ENCODE measurements around the gene ENTPD1.
"Not testable (repeated sequence)": the region's sequence is repeated elsewhere in the genome, so short reads cannot be mapped to it uniquely, and the experiment has no call there.

The ENTPD1 gene, protein sequence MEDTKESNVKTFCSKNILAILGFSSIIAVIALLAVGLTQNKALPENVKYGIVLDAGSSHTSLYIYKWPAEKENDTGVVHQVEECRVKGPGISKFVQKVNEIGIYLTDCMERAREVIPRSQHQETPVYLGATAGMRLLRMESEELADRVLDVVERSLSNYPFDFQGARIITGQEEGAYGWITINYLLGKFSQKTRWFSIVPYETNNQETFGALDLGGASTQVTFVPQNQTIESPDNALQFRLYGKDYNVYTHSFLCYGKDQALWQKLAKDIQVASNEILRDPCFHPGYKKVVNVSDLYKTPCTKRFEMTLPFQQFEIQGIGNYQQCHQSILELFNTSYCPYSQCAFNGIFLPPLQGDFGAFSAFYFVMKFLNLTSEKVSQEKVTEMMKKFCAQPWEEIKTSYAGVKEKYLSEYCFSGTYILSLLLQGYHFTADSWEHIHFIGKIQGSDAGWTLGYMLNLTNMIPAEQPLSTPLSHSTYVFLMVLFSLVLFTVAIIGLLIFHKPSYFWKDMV

DNA sequence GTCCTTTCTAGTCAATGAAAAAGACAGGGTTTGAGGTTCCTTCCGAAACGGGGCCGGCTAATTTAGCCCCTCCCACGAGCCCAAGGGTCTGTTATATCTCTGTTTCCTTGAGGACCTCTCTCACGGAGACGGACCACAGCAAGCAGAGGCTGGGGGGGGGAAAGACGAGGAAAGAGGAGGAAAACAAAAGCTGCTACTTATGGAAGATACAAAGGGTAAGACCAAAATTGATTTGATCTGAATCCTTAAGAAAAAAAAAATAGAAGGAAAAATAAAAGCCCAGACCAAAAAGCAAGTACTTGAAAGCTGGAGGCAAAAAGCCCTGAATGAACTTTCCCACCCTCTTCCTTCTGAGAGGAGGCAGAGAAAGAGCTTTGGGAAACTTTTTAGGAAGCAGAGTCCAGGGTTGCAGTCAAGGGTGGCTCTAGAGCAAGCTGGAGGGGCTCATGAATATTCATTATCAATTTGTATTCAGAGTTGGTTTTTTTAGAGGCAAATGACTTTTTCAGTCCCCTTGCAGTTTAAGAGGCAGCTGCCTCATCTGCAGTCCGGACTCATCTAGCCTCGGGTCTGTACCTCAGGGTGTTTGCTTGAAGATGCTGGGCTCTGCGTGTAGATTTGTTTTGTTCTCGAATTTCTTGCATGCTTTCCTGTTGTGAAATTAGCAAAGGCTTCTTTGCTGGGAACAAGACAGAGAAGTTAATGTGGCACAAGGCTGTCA, at the start of gene ENTPD1:
Gene ENTPD1 (plus strand): TSS at position 123 of the 721 bp plus-strand sequence. CDS start 77 bp downstream, at position 200.
- DNase-seq (ENCODE audit: low read depth), result no peak

DNA sequence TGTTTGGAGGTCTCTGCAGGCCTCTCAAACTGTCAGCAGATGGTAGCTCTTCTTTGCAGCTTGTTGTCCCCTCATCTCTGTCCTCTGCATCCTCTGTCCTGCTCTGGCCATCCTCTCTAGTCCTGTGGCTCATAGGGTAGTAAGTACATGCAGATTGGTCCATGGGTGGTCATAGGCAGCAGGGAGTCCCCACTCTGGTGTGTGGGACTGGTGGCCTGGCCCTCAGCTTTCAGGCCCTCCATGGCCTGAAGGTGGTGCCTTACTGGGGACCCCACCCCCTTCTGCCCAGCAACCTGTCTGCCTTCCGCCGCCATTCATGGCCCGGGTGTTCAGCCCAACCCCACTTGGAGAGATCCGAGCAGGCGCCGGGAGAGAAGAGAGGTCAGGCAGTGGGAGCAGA, 49.4 kb upstream of the ENTPD1 start:
- no peak for DNase-seq (ENCODE audit: low read depth)

DNA sequence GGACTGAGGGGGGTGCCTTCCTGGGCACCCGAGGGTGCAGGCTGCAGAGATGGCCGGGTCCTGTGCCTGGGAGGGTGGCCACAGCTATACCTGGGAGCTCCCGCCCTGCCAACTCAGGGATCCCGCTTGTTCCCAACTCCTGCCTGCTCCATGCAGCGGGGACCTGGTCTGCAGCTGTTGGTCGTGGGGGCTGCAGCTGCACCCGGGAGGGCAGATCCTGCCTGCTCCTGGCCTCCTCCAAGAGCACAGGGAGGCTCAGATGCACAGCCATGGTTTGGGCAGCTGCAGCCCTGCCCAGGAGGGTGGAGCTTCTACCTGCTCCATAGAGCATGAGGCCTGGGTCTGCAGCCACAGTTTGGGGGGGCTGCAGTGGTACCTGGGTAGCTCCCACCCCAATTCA, 49.0 kb upstream of the ENTPD1 start:
- DNase-seq (ENCODE audit: low read depth), result no peak

DNA sequence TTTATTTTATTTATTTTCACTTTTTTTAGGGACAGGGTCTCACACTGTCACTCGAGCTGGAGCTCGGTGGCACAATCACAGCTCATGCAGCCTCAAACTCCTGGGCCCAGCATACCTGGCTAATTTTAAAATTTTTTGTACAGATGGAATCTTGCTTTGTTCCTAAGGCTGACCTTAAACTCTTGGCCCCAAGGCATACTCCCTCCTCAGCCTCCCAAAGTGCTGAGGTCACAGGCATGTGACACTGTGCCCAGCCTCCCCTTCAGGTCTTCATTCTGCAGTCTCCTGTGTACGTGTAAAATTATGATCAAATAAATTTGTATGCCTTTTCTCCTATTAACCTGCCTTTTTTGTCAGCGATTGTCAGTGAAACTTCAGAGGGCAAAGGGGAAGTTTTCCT, 44.5 kb upstream of the ENTPD1 start:
- no peak for DNase-seq (ENCODE audit: low read depth)

DNA sequence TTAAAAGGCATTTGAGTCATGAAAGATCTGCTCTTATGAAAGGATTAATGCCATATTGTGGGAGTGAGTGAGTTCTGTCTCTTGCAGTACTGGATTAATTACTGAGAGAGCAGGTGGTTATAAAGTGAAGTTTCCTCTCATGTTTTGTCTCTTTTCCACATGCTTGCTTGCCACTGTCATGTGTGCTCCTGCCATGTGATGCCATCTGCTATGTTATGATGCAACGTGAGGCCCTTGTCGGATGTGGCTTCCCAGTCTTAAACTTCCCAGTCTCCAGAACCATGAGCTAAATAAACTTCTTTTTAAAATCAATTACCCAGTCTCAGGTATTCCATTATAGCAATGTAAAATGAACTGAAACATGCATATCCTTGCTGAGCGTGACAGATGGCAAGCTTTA, 39.5 kb upstream of the ENTPD1 start:
- no peak for DNase-seq (ENCODE audit: low read depth)

DNA sequence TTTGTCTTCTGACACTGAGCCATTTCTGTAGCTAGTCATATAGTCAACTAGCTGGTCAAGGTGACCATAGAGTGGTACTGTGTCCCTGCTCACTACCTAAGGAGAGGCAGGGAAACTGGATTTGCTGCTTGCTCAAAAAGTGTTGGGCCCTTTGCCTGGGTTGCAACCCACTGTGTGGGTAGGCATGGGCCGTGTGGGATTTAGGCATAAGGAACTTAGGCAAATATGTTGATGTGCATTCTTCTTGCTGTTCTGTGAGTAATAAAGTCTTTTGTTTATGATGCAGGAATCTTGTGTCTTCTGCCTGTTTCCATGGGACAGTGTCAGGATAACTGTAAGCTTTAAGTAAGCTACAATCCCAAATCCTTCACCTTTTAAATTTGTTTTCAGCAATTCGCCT, 39.1 kb upstream of the ENTPD1 start:
- DNase-seq (ENCODE audit: low read depth), result no peak

DNA sequence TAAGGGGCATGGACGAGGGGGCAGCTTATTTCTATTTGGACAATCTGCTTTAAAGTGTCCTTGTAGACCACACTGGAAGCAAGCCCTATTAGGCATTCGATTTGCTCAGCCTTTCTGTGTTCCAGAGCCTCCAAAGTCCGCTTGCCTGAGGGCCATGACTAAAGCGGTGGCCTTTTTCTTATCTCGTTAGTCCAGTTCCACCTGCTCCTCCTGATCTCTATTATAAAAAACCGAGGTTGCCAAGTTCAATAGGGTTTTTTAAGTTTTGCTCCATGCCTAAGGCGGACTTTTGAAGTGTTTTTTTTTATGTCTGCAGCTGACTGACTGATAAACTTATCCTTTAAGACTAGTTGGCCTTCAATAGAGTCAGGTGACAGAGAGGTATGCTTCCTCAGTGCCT, 35.2 kb upstream of the ENTPD1 start:
- DNase-seq (ENCODE audit: low read depth), result not testable (repeated sequence)

DNA sequence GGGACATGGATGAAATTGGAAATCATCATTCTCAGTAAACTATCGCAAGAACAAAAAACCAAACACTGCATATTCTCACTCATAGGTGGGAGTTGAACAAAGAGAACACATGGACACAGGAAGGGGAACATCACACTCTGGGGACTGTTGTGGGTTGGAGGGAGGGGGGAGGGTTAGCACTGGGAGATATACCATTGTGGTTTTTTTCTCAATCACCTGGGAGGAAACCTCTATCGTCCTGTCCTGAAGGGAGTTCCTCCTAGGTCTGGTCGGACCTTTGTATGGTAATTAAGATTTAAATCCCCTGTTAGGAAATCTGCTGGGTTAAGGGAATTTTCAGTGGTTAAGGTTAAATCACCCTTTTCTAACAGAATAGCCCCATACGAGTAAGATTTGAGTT, 33.5 kb upstream of the ENTPD1 start:
- DNase-seq (ENCODE audit: low read depth), result not testable (repeated sequence)

DNA sequence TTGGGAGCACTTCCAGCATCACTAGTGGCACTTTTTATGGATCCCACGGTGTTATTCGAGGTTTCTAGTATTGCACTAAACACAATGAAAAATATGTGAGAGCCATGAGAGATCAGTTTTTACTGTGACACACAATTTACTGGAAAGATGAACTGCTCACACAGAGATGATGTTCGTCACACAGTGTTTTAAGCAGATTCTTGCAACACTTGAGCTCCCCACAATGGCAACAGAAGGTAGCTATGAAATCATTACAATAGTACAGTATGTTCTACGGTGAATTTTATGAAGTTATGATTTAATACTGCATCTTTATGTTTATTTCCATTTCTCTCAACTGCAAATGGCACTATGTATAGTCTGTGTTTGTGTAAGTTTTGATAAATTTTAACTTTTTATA, 27.4 kb upstream of the ENTPD1 start:
- DNase-seq (ENCODE audit: low read depth), result no peak

DNA sequence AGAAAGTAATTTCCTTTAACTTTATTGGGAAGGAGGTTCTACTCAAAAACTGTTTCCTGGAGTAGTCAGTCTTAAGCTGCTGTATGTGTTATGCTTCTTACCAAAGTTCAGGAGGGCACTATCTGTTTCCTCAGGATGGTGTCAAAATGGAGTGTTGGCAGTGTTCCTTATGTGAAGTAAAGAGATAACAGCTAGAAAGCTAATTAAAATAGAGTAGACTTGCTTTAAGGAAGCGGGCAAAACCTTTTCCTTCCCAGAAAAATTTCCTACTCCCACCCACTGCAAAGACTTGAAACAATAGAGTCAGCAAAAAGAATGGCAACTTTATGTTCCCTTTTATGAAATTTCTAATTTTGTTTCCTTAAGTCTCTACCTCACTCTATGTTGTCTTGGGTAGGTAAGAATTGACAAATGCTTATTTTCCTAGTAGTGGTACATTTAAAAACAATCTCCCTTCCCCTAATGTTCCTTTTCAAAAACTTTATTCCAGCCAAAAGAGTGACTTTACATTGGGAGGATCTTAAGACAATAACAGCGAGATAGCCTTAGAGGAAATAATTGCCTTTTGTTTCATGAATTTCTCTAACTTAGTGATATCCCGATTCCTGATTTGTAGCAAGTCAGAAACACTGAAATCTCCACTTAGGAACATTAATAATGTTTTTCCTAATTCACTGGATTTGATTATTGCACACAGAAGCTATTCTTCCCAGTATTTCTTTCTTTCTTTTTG, 26.5 kb upstream of the ENTPD1 start:
- DNase-seq (ENCODE audit: low read depth), result no peak

DNA sequence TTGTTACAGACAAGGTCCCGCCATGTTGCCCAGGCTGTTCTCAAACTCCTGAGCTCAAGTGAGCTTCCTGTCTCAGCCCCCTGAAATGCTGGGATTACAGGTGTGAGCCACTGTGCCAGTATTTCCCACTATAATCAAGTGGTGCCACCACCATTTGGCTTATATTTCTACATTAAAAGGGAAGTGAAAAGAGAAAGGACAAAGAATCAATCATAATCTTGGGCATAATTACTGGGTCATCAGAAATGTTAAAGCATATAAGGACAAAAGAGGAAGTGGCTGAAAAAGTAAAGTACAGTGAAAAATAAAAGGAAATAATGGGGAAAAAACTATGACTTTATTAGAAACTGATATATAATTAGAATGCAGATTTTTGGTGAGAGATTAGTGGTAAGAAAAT, 25.7 kb upstream of the ENTPD1 start:
- no peak for DNase-seq (ENCODE audit: low read depth)

DNA sequence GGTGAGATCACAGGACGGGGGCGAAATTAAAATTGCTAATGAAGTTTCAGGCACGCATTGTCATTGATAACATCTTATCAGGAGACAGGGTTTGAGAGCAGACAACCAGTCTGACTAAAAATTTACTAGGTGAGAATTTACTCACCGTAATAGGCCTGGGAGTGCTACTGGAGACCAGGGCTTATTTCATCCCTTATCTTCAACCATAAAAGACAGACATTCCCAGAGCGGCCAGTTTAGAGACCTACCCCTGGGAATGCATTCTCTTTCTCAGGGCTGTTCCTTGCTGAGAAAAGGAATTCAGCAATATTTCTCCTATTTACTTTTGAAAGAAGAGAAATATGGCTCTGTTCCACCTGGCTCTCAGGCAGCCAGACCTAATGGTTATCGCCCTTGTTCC, 23.1 kb upstream of the ENTPD1 start:
- DNase-seq (ENCODE audit: low read depth), result not testable (repeated sequence)

DNA sequence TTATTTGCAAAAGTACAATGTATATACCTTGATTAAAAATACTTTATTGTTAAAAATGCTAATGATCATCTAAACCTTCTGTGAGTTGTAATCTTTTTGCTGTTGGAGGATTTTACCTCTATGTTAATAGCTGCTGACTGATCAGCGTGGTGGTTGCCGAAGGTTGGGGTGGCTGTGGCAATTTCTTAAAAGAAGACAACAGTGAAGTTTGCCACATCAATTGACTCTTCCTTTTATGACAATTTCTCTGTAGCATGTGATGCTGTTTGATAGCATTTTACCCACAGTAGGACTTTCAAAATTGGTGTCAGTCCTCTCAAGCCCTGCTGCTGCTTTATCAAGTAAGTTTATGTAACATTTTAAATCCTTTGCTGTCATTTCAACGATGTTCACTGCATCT, 16.9 kb upstream of the ENTPD1 start:
- DNase-seq (ENCODE audit: low read depth), result no peak

DNA sequence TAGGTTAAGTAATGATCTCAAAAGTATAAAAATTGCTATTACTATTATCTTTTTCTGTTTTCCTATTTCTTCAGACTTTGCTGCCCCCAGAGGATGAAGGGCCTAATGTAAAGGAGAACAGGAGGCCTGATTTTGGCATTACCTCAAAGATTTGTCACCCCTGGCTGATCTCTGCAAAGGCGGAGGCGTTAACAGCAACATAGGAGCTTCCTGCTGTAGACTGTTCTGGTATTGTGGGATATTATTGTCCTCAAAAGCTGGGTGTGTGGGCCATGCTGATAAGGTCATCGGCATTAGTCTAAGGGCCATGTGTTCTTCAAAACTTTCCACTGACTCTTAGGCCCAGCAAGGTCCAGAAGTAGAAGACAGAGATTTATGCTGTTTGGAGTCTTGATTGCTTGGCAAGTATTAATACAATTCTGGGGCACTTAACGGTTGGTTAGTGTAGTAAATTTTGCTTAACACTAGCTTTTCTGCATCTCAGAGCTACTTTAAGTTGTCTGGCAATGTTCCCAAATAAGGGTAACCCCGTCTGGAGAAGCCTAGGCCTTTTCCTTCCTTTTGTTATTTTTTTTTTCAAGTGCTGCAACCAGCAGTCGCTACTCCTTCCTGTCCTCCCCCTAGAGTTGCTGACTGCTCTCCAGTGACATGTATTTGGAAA, 14.0 kb upstream of the ENTPD1 start:
- no peak for DNase-seq (ENCODE audit: low read depth)

DNA sequence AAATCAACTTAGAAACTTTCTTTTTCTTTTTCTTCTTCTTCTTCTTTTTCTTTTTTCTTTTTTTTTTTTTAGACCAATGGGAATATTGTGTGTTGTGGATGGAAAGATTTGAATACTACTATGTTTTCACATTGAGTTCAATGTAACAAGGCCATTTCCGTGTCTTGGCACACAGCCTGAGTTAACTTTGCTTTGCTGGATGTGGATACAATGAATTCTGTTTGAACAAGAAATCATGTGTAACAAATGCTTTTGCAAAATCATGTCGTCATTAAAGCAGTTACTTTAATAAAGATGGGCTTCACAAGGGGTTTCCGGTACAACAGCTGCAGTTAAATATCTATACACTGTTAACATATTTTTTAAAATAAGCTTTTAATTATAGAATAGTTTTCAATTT, 13.5 kb upstream of the ENTPD1 start:
- no peak for DNase-seq (ENCODE audit: low read depth)

DNA sequence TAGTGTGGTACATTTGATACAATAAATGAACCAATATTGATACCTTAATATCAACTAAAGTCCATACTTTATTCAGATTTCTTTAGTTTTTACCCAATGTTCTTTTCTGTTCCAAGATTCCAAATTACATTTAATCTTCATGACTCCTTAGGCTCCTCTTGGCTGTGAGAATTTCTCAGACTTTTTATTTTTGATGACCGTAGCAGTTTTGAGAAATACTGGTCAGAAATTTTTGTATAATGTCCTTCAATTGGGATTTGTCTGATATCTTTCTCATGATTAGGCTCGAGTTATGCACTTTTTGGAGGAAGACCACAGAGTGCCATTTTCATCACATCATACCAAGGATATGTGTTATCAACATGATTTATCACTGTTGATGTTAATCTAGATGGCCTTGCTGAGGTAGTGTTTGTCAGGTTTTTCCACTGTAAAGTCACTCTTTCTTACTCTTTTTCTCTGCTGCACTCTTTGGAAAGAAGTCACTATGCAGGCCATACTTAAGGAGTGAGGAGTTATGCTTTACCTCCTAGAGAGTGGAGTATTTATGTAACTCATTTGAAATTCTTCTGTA, 12.9 kb upstream of the ENTPD1 start:
- DNase-seq (ENCODE audit: low read depth), result no peak

DNA sequence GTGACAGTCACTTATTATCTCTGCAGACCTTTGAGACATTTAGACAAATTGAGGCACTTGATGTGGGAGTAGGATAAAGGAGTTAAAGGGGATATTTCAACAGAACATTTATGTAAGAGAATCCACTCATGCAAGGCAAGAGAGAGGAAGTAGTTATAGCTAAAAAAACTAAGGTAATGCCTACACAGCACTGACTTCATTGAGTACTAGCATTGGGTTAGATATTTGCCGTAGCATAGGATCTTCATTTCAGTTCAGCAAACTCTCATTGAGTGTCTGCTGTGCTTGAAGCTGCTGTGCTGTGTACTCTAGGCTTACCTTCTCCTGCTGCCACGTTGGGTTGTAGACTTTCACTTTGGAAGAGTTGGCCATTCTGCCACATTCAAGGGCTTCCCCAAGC, 10.5 kb upstream of the ENTPD1 start:
- no peak for DNase-seq (ENCODE audit: low read depth)

DNA sequence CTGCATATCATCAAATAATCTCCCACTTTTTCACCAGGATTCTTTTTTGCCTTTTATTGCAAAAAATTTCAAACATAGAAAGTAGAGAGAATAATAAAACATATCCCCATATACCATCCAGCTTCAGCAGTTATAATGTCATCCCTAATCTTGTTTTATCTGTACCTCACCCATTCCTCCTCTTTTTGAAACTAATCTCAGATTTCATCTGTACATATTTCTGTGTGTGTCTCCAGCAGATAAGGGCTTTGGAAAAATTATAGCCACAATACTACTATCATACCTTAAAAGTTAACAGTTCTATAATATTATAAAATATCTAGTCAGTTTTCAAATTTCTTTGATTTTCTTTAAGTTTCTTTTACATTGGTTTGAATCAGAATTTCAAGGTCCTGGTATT, 7.6 kb upstream of the ENTPD1 start:
- DNase-seq (ENCODE audit: low read depth), result no peak

DNA sequence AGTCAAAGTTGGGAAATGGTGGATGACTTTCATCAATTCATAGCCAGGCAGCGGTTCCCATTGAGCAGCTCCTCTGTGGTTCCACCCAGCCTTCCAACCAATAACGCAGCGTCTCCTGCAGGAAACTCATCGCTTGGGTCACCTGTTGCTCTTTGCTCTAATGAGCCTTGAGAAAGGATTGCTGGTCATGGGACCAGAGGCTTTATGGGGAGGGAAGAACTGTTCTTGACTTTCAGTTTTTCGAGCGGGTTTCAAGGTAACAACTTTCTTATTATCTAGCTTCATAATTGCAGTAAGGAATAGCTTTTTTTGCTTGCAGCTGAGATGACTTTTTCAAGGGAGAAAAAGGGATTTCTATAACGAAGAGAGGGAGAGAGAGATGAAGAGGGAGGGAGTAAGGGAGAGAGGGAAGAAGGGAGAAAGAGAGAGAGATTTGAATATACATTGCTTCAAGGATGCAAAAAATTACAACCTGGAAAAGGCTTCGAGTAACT, 405 bp upstream of the ENTPD1 start:
- no peak for DNase-seq (ENCODE audit: low read depth)

DNA sequence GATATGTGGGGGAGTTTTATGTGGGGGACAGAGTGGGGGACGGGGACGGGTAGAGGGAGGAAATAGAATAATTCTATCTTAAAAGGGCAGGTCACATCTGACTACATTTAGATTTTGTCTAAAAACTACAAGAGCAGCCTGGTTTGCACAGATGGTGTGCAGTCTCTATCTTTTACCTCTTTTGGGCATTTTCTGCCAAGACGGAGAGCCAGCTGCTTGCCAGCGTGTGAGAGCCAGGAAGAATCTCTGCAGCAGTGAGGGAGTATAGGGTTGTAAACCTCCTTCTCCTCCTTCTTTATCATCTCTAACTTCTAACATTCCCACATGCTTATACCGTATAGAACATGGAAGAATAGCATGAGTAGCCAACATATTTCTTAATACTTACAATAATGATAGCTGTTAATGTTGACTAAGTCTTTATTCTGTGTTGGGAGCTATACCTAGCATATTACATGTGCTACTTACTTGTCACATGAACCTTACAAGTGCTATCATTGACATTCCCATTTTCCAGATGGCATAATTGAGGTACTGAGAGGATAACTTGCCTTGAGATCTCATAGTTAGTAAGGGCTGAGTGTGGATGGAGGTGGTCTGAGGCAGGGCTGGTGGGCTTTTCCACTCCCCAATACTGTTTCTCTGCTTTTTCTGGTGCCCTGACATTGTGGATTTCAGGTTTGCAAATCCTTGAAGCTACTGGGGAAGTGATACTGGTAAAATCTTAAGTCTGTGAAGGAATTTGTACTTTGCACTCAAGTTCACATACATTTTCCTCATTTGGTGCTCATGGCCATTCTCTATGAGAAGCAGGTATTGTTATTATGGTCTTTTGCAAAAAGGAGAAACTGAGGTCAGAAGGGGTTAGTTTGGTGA, 1.1 kb downstream of the ENTPD1 start:
- DNase-seq (ENCODE audit: low read depth), result no peak

Data from fibroblast of the conjunctiva (primary cell).